Measurements from ENCODE around the gene USP49. TPM values are rescaled to one million over a fixed set of nuclear protein-coding genes. Genes with fewer than 3 reads are reported as not detected.
A peak's percentile ranks its signal among the peaks of the same experiment; 100 is the strongest.

The USP49 gene
- total and polyA plus RNA-seq, 2 experiments from 2014 or later = 0.97 to 1.2 TPM

GRCh38 chr6:41787219-41787917 is 107.8 kb downstream of the USP49 start, which contains the start of gene TOMM6:
Gene TOMM6, plus strand, starts transcription at chr6:41787694. Its CDS starts 4 bp downstream, at chr6:41787698.
- no peak for TF ChIP-seq EZH2phosphoT487 (IDR thresholded peaks at IDR 0.05; ENCODE audit: insufficient read depth, low read depth)
- TF ChIP-seq EZH2 (IDR thresholded peaks at IDR 0.05; ENCODE audit: insufficient read depth, poor library complexity, severe bottlenecking) = no peak
- H3K9me2 ChIP-seq (ENCODE audit: insufficient read depth) = no peaks in the 10 kb centered on the region
- H4K20me1 ChIP-seq (ENCODE audit: insufficient read depth) = no peaks in the 10 kb centered on the region
- peak; percentile 98 for DNase-seq
- H2AFZ ChIP-seq = peak within 1 kb of the TSS; percentile 98
- no peaks in the 10 kb centered on the region for H3K27me3 ChIP-seq (replicated peaks; ENCODE audit: insufficient read depth)
- peaks cover 16% of the 10 kb centered on the region for H3F3A ChIP-seq (ENCODE audit: insufficient read depth)
- peak within 1 kb of the TSS; percentile 84 for H3K4me2 ChIP-seq (ENCODE audit: unreplicated experiment)
- peaks cover 4% of the 10 kb centered on the region; the same call in 1 of the 2 replicates for H3K4me1 ChIP-seq (ENCODE audit: insufficient read depth)
- H3K27ac ChIP-seq = peak within 1 kb of the TSS; percentile 88
- no peaks in the 10 kb centered on the region for H3K9me3 ChIP-seq (ENCODE audit: low read depth)
- H3K4me3 ChIP-seq = peak within 1 kb of the TSS; percentile 100
- peak within 1 kb of the TSS; percentile 100 for H3K9ac ChIP-seq
- 1 to 2% methylated on average over 50 to 55 of the region's 55 CpGs for WGBS, 2 experiments (ENCODE audit: low coverage in 1 of 2, low lambda C conversion rate in 2 of 2, missing lambda C conversion rate in 2 of 2)
- peaks cover 26% of the 10 kb centered on the region for H3K36me3 ChIP-seq (ENCODE audit: low read depth)
- in situ Hi-C loops (cut with MboI) = no loop called here
- peaks cover 33% of the 10 kb centered on the region for H3K79me2 ChIP-seq (ENCODE audit: insufficient read depth)

- H3K4me2 ChIP-seq (ENCODE audit: unreplicated experiment) = peak overlapping the region; percentile 84
- H3K4me1 ChIP-seq (ENCODE audit: insufficient read depth) = peaks cover 4% of the 10 kb centered on the region; the same call in 1 of the 2 replicates
- peak overlapping the region; percentile 100 for H3K9ac ChIP-seq
- H3F3A ChIP-seq (ENCODE audit: insufficient read depth) = peaks cover 16% of the 10 kb centered on the region
- H3K4me3 ChIP-seq = peak overlapping the region; percentile 100
- no peaks in the 10 kb centered on the region for H3K9me2 ChIP-seq (ENCODE audit: insufficient read depth)
- in situ Hi-C loops (cut with MboI) = no loop called here
- H3K79me2 ChIP-seq (ENCODE audit: insufficient read depth) = peaks cover 33% of the 10 kb centered on the region
- no peaks in the 10 kb centered on the region for H3K27me3 ChIP-seq (replicated peaks; ENCODE audit: insufficient read depth)
- peak overlapping the region; percentile 88 for H3K27ac ChIP-seq
- H4K20me1 ChIP-seq (ENCODE audit: insufficient read depth) = no peaks in the 10 kb centered on the region
- peak; percentile 92 for DNase-seq
- H3K9me3 ChIP-seq (ENCODE audit: low read depth) = no peaks in the 10 kb centered on the region
- WGBS, 2 experiments (ENCODE audit: low coverage in 1 of 2, low lambda C conversion rate in 2 of 2, missing lambda C conversion rate in 2 of 2) = 1% methylated on average over 33 to 40 of the region's 58 CpGs
- no peak for TF ChIP-seq EZH2 (IDR thresholded peaks at IDR 0.05; ENCODE audit: insufficient read depth, poor library complexity, severe bottlenecking)
- no peak for TF ChIP-seq EZH2phosphoT487 (IDR thresholded peaks at IDR 0.05; ENCODE audit: insufficient read depth, low read depth)
- H2AFZ ChIP-seq = peak overlapping the region; percentile 98
- H3K36me3 ChIP-seq (ENCODE audit: low read depth) = peaks cover 24% of the 10 kb centered on the region
Observed at GRCh38 chr6:41786451-41787218, 108.5 kb downstream of the USP49 start.

GRCh38 chr6:41785689-41786450 is 109.3 kb downstream of the USP49 start:
- WGBS, 2 experiments (ENCODE audit: low coverage in 1 of 2, low lambda C conversion rate in 2 of 2, missing lambda C conversion rate in 2 of 2) = 8 to 17% methylated on average over 18 to 27 of the region's 29 CpGs
- in situ Hi-C loops (cut with MboI) = no loop called here
- H3K27ac ChIP-seq = 0 out of 2 replicates have a peak overlapping the region, but pooled peaks have one; percentile 6

GRCh38 chr6:41785254-41785653 is 109.9 kb downstream of the USP49 start:
- no peak overlapping the region for H2AFZ ChIP-seq
- TF ChIP-seq EZH2phosphoT487 (IDR thresholded peaks at IDR 0.05; ENCODE audit: insufficient read depth, low read depth) (no peak), EZH2 (IDR thresholded peaks at IDR 0.05; ENCODE audit: insufficient read depth, poor library complexity, severe bottlenecking) (no peak)
- no peak overlapping the region for H3K9ac ChIP-seq
- H4K20me1 ChIP-seq (ENCODE audit: insufficient read depth) = no peaks in the 10 kb centered on the region
- peaks cover 8% of the 10 kb centered on the region; the same call in 1 of the 2 replicates for H3K4me1 ChIP-seq (ENCODE audit: insufficient read depth)
- peaks cover 28% of the 10 kb centered on the region for H3K79me2 ChIP-seq (ENCODE audit: insufficient read depth)
- no peak overlapping the region for H3K27ac ChIP-seq
- no peaks in the 10 kb centered on the region for H3K9me2 ChIP-seq (ENCODE audit: insufficient read depth)
- H3K36me3 ChIP-seq (ENCODE audit: low read depth) = peaks cover 10% of the 10 kb centered on the region
- peaks cover 6% of the 10 kb centered on the region; the same call in 1 of the 2 replicates for H3F3A ChIP-seq (ENCODE audit: insufficient read depth)
- in situ Hi-C loops (cut with MboI) = no loop called here
- WGBS, 2 experiments (ENCODE audit: low coverage in 1 of 2, low lambda C conversion rate in 2 of 2, missing lambda C conversion rate in 2 of 2) = 90 to 94% methylated on average over 11 of the region's 11 CpGs
- H3K27me3 ChIP-seq (replicated peaks; ENCODE audit: insufficient read depth) = no peaks in the 10 kb centered on the region
- no peak for DNase-seq
- no peak overlapping the region for H3K4me3 ChIP-seq
- no peaks in the 10 kb centered on the region for H3K9me3 ChIP-seq (ENCODE audit: low read depth)
- H3K4me2 ChIP-seq (ENCODE audit: unreplicated experiment) = no peak overlapping the region

More at GRCh38 chr6:41785689-41786450, 109.3 kb downstream of the USP49 start:
- H3K4me1 ChIP-seq (ENCODE audit: insufficient read depth) = peaks cover 8% of the 10 kb centered on the region; the same call in 1 of the 2 replicates
- no peaks in the 10 kb centered on the region for H3K9me3 ChIP-seq (ENCODE audit: low read depth)
- H3K79me2 ChIP-seq (ENCODE audit: insufficient read depth) = peaks cover 33% of the 10 kb centered on the region
- H3K36me3 ChIP-seq (ENCODE audit: low read depth) = peaks cover 16% of the 10 kb centered on the region
- no peaks in the 10 kb centered on the region for H3K9me2 ChIP-seq (ENCODE audit: insufficient read depth)
- no peaks in the 10 kb centered on the region for H3K27me3 ChIP-seq (replicated peaks; ENCODE audit: insufficient read depth)
- H2AFZ ChIP-seq = peak overlapping the region; percentile 98
- peak overlapping the region; percentile 84 for H3K4me2 ChIP-seq (ENCODE audit: unreplicated experiment)
- H3K4me3 ChIP-seq = peak overlapping the region; percentile 100
- peak; percentile 54 for DNase-seq
- peak overlapping the region; percentile 100 for H3K9ac ChIP-seq
- TF ChIP-seq EZH2 (IDR thresholded peaks at IDR 0.05; ENCODE audit: insufficient read depth, poor library complexity, severe bottlenecking) = no peak
- TF ChIP-seq EZH2phosphoT487 (IDR thresholded peaks at IDR 0.05; ENCODE audit: insufficient read depth, low read depth) = no peak
- H4K20me1 ChIP-seq (ENCODE audit: insufficient read depth) = no peaks in the 10 kb centered on the region
- peaks cover 9% of the 10 kb centered on the region; the same call in 1 of the 2 replicates for H3F3A ChIP-seq (ENCODE audit: insufficient read depth)

Measured in GM23248 (cell line).